ENCODE data around the gene IGHMBP2. TPM values are rescaled to one million over a fixed set of nuclear protein-coding genes. Genes with fewer than 3 reads are reported as not detected.

IGHMBP2 gene
- total RNA-seq, 1 experiment from 2014 or later: 24.0 TPM

DNA sequence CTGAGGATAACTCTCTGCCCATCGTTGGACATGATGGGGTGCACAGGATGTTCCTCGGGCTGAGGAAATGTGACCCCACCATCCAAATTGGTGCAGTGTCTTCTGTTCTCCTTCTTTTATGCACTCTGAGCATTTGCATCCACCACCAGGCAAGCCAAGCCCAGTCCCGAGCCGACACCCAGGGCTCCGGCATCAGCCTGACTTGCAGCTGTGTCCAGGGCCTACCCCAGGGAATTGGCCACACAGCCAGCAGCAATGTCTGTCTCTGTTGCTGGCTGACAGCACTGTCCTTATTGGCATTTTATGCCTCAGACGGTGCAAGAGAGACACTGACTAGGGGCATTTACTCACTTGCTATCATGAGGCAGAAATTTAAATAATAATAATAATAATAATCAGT is 36.6 kb upstream of the IGHMBP2 start:
- H2BK12ac ChIP-seq (ENCODE audit: insufficient read length, low read depth, low read length): no peak overlapping the region
- no peak overlapping the region for H3K4ac ChIP-seq (ENCODE audit: low read depth, low read length)
- no peak overlapping the region for H4K91ac ChIP-seq (ENCODE audit: insufficient read length, low read depth, low read length)
- no peak overlapping the region for H3K27ac ChIP-seq (ENCODE audit: insufficient read length, low read depth, low read length)
- no peaks in the 10 kb centered on the region for H4K20me1 ChIP-seq (ENCODE audit: control insufficient read depth, insufficient read depth, insufficient read length)
- H2BK5ac ChIP-seq (ENCODE audit: insufficient read length, low read length): no peak overlapping the region
- no peak overlapping the region for H4K5ac ChIP-seq (ENCODE audit: insufficient read length, low read depth, low read length)
- H4K8ac ChIP-seq (replicated peaks; ENCODE audit: insufficient read length, low read depth, low read length): no peak overlapping the region
- TF ChIP-seq, protein P1, sequence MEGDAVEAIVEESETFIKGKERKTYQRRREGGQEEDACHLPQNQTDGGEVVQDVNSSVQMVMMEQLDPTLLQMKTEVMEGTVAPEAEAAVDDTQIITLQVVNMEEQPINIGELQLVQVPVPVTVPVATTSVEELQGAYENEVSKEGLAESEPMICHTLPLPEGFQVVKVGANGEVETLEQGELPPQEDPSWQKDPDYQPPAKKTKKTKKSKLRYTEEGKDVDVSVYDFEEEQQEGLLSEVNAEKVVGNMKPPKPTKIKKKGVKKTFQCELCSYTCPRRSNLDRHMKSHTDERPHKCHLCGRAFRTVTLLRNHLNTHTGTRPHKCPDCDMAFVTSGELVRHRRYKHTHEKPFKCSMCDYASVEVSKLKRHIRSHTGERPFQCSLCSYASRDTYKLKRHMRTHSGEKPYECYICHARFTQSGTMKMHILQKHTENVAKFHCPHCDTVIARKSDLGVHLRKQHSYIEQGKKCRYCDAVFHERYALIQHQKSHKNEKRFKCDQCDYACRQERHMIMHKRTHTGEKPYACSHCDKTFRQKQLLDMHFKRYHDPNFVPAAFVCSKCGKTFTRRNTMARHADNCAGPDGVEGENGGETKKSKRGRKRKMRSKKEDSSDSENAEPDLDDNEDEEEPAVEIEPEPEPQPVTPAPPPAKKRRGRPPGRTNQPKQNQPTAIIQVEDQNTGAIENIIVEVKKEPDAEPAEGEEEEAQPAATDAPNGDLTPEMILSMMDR (conservative IDR thresholded peaks at IDR 0.05): no peak
- no peak for DNase-seq
- H3K18ac ChIP-seq (ENCODE audit: insufficient read length, low read depth, low read length): no peak overlapping the region
- no peak overlapping the region for H3K9ac ChIP-seq (ENCODE audit: extremely low read depth, insufficient read length, low read length)
- Mint-ChIP-seq H3K27me3 (ENCODE audit: low read depth) (peaks cover 18% of the 10 kb centered on the region), H3K36me3 (ENCODE audit: insufficient read depth in 1 of 3, low read depth in 3 of 3) (peaks cover 1 to 4% (median 3%) of the 10 kb centered on the region in 3 experiments; a peak in 3 of 7 replicates), H3K4me1 (peaks cover 28 to 41% of the 10 kb centered on the region in 2 experiments), H3K27ac (no peak overlapping the region), H3K4me3 (no peak overlapping the region), H3K9me3 (peaks cover 3 to 9% of the 10 kb centered on the region in 2 experiments; a peak in 4 of 5 replicates)
- H3K14ac ChIP-seq (ENCODE audit: insufficient read depth, low read length): peak overlapping the region; percentile 64; the same call in 1 of the 2 replicates
- H2BK20ac ChIP-seq (ENCODE audit: low read depth, low read length, poor library complexity, severe bottlenecking): no peak overlapping the region
- no peak overlapping the region for H3T11ph ChIP-seq (ENCODE audit: low read length)
- no CpG with 5 or more reads among the region's 6 CpGs for WGBS (ENCODE audit: extremely low coverage, insufficient read length, low lambda C conversion rate)
- no peaks in the 10 kb centered on the region; the same call in 1 of the 2 replicates for H3K4me1 ChIP-seq (ENCODE audit: insufficient read depth, low read length)
- H2BK120ac ChIP-seq (ENCODE audit: low read depth, low read length, poor library complexity, severe bottlenecking): no peak overlapping the region
- no peak overlapping the region for H3K23ac ChIP-seq (ENCODE audit: insufficient read length, low read depth, low read length)
- H3K79me1 ChIP-seq (ENCODE audit: insufficient read depth, low read depth, low read length, poor library complexity, severe bottlenecking): no peaks in the 10 kb centered on the region
- H2AK5ac ChIP-seq (ENCODE audit: insufficient read length, low read length): no peak overlapping the region
- no peaks in the 10 kb centered on the region for H3K79me2 ChIP-seq (ENCODE audit: insufficient read depth, low read length)
- H2BK15ac ChIP-seq (ENCODE audit: low read depth, low read length): no peak overlapping the region
- H3K56ac ChIP-seq (ENCODE audit: insufficient read length, low read depth, low read length): no peak overlapping the region
- no peak overlapping the region for H3K4me2 ChIP-seq (ENCODE audit: insufficient read depth, insufficient read length, low read length)
- H3K27me3 ChIP-seq (ENCODE audit: insufficient read depth, low read length): no peaks in the 10 kb centered on the region
- H3K23me2 ChIP-seq (ENCODE audit: insufficient read length, low read depth, low read length, poor library complexity, severe bottlenecking): no peaks in the 10 kb centered on the region
- H2AFZ ChIP-seq (ENCODE audit: low read length): no peak overlapping the region
- no peaks in the 10 kb centered on the region for H3K9me3 ChIP-seq (ENCODE audit: control insufficient read depth, low read depth, low read length)
